Measurements from ENCODE around the gene NR2C2.
A peak's percentile ranks its signal among the peaks of the same experiment; 100 is the strongest.

NR2C2 gene

DNA sequence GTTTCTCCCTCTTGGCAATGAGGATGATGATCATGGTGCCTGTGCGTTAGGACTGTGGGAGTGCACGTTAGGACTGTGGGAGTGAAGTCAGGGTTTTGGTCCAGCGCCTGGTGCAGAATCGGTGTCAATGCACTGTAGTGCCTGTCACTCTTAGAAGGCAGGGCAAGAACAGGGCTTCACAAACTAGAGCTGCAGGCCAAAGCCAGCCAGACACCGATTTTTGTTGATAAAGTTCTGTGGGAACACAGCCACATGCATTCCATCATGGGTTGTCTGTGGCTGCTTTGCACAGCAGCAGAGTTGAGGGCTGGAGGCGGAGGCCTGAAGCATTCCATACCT, 32.6 kb upstream of the NR2C2 start:
- no peak overlapping the region for H3K27ac ChIP-seq
- TF ChIP-seq, protein P1, sequence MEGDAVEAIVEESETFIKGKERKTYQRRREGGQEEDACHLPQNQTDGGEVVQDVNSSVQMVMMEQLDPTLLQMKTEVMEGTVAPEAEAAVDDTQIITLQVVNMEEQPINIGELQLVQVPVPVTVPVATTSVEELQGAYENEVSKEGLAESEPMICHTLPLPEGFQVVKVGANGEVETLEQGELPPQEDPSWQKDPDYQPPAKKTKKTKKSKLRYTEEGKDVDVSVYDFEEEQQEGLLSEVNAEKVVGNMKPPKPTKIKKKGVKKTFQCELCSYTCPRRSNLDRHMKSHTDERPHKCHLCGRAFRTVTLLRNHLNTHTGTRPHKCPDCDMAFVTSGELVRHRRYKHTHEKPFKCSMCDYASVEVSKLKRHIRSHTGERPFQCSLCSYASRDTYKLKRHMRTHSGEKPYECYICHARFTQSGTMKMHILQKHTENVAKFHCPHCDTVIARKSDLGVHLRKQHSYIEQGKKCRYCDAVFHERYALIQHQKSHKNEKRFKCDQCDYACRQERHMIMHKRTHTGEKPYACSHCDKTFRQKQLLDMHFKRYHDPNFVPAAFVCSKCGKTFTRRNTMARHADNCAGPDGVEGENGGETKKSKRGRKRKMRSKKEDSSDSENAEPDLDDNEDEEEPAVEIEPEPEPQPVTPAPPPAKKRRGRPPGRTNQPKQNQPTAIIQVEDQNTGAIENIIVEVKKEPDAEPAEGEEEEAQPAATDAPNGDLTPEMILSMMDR (IDR thresholded peaks at IDR 0.05): no peak
- TF ChIP-seq ZFX (IDR thresholded peaks at IDR 0.05; ENCODE audit: borderline replicate concordance): no peak

DNA sequence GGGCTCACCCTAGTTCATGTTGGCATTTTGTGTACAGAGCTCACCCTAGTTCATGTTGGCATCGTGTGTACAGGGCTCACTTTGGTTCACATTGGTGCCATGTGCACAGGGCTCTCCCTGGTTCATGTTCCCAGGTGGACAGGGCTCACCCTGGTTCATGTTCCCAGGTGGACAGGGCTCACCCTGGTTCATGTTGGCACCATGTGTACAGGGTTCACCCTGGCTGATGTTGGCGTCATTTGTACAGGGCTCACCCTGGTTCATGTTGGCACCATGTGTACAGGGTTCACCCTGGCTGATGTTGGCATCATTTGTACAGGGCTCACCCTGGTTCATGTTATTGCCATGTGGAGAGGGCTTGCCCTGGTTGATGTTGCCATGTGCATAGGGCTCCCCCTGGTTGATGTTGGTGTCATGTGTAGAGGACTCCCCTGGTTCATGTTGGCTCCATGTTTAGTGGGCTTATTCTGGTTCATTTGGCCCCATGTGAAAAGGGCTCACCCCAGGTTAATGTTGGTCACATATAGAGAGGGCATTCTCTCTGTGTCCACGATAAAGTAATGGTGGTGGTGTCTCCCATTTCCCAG, 31.7 kb upstream of the NR2C2 start:
- no peak overlapping the region for H3K27ac ChIP-seq
- TF ChIP-seq, protein P1 (IDR thresholded peaks at IDR 0.05): peak; percentile 26; the same call in 1 of the 2 replicates
- TF ChIP-seq ZFX (IDR thresholded peaks at IDR 0.05; ENCODE audit: borderline replicate concordance): no peak

DNA sequence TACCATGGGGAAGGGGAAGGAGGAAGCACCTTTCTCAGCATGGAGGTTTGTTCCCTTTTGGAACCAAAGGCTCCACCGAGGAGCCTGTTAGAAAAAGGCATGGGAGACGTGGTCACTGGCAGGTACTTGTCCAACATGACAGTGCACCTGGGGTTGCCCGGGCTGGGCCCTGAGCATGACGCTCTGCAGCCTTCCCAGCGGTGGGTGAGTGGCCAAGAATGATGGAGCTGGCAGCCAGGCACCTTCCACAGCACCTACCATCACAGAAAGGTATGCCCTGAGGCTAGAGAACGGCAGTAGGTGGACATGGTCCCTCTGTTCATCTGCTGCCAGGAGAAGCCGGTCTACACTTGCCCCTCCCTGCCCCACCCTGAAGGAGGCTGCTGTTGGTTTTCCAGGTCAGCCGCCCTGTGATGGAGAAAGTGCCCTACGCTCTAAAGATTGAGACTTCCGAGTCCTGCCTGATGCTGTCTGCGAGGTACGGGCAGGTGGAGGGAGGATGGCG, 29.0 kb upstream of the NR2C2 start:
- H3K27ac ChIP-seq: no peak overlapping the region
- TF ChIP-seq, protein P1 (IDR thresholded peaks at IDR 0.05): no peak
- no peak for TF ChIP-seq ZFX (IDR thresholded peaks at IDR 0.05; ENCODE audit: borderline replicate concordance)

DNA sequence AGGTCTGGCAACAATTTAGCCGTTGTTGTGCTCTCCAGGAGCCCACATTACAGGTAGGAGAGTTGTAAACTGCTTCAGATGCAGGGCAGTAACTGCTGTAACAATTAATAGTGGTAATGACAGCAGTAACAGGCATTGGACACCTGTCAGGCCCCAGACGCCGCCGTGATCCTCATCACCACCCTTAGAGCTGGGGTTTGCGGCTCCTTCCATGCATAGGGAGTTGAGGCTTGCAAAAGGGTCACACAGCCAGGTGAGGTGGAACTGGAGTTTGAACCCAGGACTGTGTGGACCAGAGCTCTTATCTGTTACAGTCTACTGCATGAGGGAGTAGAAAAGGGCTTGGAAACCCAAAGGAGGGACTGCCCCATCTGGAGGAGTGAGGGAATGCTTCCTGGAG, 26.8 kb upstream of the NR2C2 start:
- TF ChIP-seq ZFX (IDR thresholded peaks at IDR 0.05; ENCODE audit: borderline replicate concordance): no peak
- TF ChIP-seq, protein P1 (IDR thresholded peaks at IDR 0.05): no peak
- H3K27ac ChIP-seq: no peak overlapping the region

DNA sequence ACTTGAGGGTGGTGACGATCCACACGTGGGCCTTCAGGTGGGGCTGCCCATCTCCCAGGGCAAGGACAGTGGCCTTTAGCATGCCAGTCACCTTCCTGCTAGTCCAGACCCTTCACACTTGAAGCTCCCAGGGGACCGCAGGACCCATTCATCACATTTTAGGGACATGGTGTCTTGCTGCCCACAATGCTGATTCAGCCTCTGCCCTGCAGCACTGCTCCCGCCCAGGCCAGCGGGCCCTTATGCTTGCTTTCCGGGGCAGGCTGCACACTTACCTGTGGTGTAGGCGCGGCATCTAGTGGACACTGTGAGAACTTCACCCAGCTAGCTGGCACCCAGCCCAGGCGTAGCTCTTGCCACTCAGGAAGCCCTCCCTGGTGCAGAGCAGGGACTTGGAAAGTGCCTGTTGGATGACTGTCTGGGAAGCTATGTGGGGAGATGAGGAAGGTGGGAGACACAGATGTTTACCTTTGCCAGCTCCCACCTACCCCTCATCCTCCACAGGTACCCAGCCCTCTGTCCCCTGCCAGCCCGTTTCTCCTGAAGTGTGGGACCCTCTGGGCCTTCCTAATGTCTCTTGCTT, 26.3 kb upstream of the NR2C2 start:
- TF ChIP-seq ZFX (IDR thresholded peaks at IDR 0.05; ENCODE audit: borderline replicate concordance): no peak
- TF ChIP-seq, protein P1 (IDR thresholded peaks at IDR 0.05): peak; percentile 92
- no peak overlapping the region for H3K27ac ChIP-seq

DNA sequence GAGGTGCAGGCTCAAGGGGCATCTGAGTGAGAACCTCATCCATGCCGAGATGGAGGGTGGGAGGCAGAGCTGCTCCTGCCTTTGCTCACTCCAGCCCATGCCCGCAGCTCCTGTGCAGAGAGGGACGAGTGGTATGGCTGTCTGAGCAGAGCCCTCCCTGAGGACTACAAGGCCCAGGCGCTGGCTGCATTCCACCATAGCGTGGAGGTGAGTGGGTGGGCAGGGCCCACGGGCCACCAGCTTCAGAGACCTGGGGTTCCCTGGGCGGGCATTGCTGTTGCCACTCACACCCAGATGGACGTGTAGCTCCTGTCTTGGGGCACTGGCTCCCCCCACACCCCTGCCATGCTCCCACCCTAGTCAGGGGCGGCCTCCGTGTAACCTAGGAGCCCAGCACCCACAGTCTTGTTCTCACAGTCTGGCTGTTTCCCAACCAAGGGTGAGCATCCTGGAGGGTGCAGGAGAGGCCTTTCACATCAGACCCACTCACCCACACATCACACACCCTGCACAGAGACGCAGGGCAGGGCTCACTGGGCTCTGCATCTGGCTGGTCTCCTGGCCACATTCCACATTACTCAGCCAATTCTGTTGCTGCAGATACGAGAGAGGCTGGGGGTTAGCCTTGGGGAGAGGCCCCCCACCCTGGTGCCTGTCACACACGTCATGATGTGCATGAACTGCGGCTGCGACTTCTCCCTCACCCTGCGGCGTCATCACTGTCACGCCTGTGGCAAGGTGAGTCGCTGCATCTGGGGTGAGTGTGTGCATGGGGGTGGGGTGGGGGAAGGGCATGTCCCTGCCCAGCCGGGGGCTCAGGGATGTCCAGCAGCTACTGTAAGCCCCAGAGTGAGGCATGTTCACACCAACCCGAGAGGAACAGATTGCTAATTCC, 25.3 kb upstream of the NR2C2 start:
- no peak overlapping the region for H3K27ac ChIP-seq
- TF ChIP-seq, protein P1 (IDR thresholded peaks at IDR 0.05): no peak

DNA sequence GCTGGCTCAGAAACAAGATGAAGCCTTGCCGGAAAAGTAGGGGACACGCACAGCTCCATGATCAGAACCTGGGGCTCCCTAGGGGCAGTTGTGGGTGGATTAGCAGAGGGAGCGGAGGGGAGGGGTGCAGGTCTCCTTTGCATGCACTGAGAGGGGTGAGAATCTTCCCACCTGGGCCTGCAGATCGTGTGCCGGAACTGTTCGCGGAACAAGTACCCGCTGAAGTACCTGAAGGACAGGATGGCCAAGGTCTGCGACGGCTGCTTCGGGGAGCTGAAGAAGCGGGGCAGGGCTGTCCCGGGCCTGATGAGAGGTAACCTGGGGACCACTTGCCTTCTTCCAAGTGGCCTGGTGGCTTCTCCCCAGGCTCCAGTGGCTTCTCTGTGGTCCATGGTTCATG, 24.5 kb upstream of the NR2C2 start:
- TF ChIP-seq, protein P1 (IDR thresholded peaks at IDR 0.05): no peak
- no peak for TF ChIP-seq ZFX (IDR thresholded peaks at IDR 0.05; ENCODE audit: borderline replicate concordance)
- H3K27ac ChIP-seq: no peak overlapping the region
